Testis (tissue), 2 donors: ENCODE results near the gene GTF3C5.

ENCODE experiments used
- POLR2A ChIP-seq: fragments of 450-650 bp; IDR thresholded peaks from one replicate; pipeline ENCODE4 v1.6.1; 2017; ENCODE audit warnings: antibody characterized with exemption, mild to moderate bottlenecking, moderate library complexity
- TF ChIP-seq, protein P1 (sequence below), 3 experiments: fragments of 450-650 bp in 2 of 3; fragments of 200-600 bp in 1 of 3; sonication (generic) in 1 of 3; IDR thresholded peaks; one replicate each; pipeline ENCODE4 v1.5.1; 2016 to 2019; ENCODE audit warnings: antibody characterized with exemption in 3 of 3, mild to moderate bottlenecking in 2 of 3, moderate library complexity in 1 of 3

DNA sequence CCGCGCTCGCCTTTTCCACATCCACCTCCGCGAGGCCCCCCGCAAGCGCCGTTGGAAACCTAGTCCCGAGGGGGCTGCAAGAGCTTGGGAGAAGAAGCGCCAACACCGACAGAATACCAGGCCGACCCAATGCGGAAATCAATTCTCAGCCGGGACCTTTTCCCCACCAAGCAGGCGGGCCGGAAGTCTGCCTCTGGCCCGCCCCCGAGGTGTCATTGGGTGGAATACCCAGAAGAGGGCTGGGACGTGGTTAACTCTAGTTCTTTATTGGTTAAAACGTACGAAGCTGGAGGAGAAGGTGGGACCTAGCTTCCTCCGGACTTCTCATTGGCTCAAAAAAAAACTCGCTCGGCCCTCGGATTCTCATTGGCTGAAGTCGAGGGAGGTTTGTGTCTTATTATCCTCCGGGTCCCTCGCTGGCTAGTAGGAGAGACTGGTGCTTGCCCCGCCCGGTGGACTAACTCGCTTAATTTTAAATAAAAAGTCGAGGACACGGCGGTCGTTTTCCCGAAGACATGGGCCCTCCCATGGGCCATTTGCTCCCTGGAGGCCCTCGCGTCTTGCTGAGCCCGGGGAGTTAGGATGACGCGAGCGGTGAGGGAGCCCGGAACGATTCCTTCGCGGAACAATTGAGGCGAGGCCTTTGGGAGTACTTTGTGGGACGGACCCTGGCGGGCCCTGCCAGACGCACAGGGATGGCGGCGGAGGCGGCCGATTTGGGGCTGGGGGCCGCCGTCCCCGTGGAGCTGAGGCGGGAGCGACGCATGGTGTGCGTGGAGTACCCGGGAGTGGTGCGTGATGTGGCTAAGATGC is at the start of gene GTF3C5:
- TF ChIP-seq, protein P1, sequence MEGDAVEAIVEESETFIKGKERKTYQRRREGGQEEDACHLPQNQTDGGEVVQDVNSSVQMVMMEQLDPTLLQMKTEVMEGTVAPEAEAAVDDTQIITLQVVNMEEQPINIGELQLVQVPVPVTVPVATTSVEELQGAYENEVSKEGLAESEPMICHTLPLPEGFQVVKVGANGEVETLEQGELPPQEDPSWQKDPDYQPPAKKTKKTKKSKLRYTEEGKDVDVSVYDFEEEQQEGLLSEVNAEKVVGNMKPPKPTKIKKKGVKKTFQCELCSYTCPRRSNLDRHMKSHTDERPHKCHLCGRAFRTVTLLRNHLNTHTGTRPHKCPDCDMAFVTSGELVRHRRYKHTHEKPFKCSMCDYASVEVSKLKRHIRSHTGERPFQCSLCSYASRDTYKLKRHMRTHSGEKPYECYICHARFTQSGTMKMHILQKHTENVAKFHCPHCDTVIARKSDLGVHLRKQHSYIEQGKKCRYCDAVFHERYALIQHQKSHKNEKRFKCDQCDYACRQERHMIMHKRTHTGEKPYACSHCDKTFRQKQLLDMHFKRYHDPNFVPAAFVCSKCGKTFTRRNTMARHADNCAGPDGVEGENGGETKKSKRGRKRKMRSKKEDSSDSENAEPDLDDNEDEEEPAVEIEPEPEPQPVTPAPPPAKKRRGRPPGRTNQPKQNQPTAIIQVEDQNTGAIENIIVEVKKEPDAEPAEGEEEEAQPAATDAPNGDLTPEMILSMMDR (IDR thresholded peaks at IDR 0.05): peak in 1 of 3 experiments; percentile 9
- no peak for TF ChIP-seq POLR2A
